ENCODE results near the gene IFI27L1.
A peak's percentile ranks its signal among the peaks of the same experiment; 100 is the strongest.
"Not testable (repeated sequence)": the region's sequence is repeated elsewhere in the genome, so short reads cannot be mapped to it uniquely, and the experiment has no call there.

IFI27L1 gene

DNA sequence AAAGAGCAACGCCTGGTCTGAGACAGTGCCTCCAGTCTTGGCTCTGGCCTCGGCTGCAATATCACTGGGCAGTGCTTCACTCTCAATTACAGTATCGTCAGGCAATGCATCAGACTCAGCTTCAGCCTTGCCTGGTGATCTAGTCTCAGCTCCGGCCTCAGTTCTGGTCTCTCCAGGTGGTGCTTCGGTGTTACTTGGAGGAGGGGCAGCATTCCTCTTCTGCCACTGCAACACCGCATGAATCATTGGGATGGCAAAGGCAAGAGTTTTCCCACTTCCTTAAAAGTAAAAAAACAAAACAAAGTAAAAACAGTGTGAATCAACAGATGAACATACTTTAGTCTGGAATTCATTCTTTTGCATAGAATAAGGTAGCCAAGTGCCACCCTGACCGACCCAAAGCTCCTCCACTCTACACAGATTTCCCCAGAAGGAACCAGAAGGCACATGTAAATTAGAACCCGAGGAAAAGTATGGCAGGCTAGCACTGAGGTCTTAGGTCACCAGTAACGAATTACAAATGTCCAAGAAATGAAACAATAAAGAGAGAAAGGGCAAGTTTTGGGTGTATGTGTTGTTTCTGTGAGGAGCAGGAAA lies 18.7 kb upstream of the IFI27L1 start:
- TF ChIP-seq POLR2A (IDR thresholded peaks at IDR 0.05; ENCODE audit: low read depth, low read length), result no peak
- no peak for TF ChIP-seq TAF1 (IDR thresholded peaks at IDR 0.05; ENCODE audit: borderline replicate concordance, low read depth, low read length)
- TF ChIP-seq POLR2AphosphoS5 (IDR thresholded peaks at IDR 0.05; ENCODE audit: low read depth, low read length), result no peak
- no peak for FAIRE-seq
- no peak for DNase-seq (ENCODE audit: insufficient read length)

DNA sequence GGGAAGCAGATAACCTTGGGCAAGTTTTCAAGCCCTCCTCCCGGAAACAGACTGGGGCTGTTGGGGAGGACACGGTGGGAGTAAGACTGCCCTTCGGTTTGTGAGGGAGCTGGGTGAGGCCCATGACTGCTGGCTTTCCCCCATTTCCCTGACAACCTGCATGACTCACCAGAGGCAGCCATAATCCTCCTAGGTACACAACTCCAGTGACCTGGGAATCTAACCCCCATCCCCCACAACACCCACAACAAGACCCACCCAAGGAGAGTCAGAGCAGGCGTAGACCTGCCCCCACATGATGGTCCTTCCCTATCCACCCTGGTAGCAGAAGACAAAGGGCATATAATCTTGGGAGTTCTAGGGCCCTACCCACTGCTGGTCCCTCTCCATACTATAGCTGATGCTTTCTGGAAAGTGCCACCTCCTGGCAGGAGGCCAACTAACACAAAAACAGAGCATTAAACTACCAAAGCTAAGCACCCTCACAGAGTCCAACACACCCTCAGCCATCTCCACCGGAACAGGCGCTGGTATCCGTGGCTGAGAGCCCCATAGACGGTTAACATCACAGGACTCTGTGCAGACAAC lies 14.9 kb upstream of the IFI27L1 start:
- no peak for FAIRE-seq
- DNase-seq (ENCODE audit: insufficient read length), result no peak
- TF ChIP-seq POLR2A (IDR thresholded peaks at IDR 0.05; ENCODE audit: low read depth, low read length) (no peak), POLR2AphosphoS5 (IDR thresholded peaks at IDR 0.05; ENCODE audit: low read depth, low read length) (no peak), TAF1 (IDR thresholded peaks at IDR 0.05; ENCODE audit: borderline replicate concordance, low read depth, low read length) (no peak)

DNA sequence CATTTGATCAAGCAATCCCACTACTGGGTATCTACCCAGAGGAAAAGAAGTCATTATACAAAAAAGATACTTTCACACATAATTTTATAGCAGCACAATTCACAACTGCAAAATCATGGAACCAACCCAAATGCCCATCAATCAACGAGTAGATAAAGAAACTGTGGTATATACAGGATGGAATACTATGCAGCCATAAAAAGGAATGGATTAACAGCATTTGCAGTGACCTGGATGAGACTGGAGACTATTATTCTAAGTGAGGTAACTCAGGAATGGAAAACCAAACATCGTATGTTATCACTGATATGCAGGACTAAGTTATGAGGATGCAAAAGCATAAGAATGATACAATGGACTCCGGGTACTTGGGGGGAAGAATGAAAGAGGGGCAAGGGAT lies 9.0 kb upstream of the IFI27L1 start:
- FAIRE-seq; DNase-seq (ENCODE audit: insufficient read length): not testable (repeated sequence)

DNA sequence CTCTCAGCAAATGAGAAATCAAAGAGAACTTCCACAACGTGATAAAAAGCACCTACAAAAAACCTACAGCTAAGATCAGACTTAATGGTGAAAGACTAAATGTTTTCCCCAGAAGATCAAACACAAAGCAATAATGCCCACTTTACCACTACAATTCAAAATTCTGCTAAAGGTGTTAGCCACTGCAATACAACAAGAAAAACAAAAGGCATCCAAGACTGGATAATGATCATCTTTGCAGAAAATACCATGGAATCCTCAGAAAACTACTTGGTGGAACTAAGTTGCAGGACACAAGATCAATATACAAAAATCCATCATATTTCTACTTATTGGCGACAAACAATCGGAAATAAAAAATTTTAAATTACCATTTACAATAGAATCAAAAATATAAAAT lies 6.6 kb upstream of the IFI27L1 start:
- FAIRE-seq, result no peak

DNA sequence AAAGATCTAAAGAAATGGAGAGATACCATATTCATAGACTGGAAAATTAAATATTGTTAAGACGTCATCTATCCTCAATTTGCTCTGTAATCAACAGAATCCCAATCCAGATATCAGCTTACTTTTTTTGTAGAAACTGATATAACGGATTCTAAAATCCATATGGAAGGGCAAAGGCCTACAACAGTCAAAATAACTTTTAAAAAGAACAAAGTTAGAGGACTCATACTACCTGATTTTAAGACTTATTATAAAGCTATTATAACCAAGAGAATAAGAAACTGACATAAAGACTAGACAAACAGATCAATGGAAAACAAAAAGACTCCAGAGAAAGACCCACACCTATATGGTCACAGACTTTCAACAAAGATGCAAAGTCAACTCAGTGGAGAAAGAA lies 6.1 kb upstream of the IFI27L1 start:
- TF ChIP-seq POLR2AphosphoS5 (IDR thresholded peaks at IDR 0.05; ENCODE audit: low read depth, low read length), result no peak
- no peak for TF ChIP-seq POLR2A (IDR thresholded peaks at IDR 0.05; ENCODE audit: low read depth, low read length)
- TF ChIP-seq TAF1 (IDR thresholded peaks at IDR 0.05; ENCODE audit: borderline replicate concordance, low read depth, low read length), result no peak
- no peak for FAIRE-seq
- DNase-seq (ENCODE audit: insufficient read length), result no peak

More for the DNA sequence above, 6.6 kb upstream of the IFI27L1 start:
- DNase-seq (ENCODE audit: insufficient read length), result no peak
- TF ChIP-seq TAF1 (IDR thresholded peaks at IDR 0.05; ENCODE audit: borderline replicate concordance, low read depth, low read length) (no peak), POLR2AphosphoS5 (IDR thresholded peaks at IDR 0.05; ENCODE audit: low read depth, low read length) (no peak), POLR2A (IDR thresholded peaks at IDR 0.05; ENCODE audit: low read depth, low read length) (no peak)

DNA sequence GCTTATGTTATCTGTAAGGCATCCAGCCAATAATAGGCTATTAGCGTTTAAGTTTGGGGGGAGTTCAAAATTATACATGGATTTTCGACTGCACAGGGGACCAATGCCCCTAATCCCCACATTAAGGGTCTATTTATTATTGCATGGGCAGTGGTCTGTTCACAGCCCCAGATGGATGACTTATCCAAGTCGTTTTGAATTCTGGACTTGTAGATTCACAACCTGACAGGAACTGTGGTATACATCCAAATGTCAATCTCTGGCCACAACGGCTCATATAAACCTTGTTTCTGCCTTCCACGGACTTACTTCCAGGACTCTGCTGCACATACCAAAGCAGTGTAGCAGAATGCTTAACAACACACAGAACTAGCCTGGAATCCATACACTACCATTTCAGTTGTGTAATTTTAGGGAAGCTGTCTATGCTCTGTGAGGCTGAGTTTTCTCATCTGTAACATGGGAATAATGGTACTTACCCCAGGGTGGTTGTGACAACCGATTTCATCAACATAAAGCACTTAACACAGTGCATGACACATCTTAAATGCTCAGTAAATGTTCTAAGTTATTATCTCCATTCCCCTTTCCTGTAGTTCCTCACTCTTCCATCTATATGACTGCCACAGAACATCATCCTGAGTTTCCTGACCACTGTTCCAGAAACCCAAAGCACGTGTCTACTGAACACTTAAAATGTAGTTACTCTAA lies 3.8 kb upstream of the IFI27L1 start:
- TF ChIP-seq POLR2A (IDR thresholded peaks at IDR 0.05; ENCODE audit: low read depth, low read length) (no peak), TAF1 (IDR thresholded peaks at IDR 0.05; ENCODE audit: borderline replicate concordance, low read depth, low read length) (no peak), POLR2AphosphoS5 (IDR thresholded peaks at IDR 0.05; ENCODE audit: low read depth, low read length) (no peak)
- FAIRE-seq (peak; percentile 48), DNase-seq (ENCODE audit: insufficient read length) (no peak)

DNA sequence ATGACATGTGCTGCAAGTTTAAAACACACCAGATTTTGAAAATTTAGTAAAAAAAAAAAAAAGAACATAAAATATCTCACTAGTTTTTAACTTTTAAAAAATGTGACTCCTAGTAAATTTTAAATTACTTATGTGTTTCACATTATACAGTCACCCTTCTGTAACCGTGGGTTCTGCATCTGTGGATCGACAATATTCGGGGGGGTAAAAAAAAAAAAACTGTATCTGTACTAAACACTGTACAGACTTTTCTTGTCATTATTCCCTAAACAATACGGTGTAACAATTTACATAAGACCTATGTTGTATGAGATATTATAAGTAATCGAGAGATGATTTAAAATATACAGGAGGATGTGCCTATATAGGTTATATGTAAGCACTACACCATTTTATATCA lies 3.3 kb upstream of the IFI27L1 start:
- DNase-seq (ENCODE audit: insufficient read length) (no peak), FAIRE-seq (no peak)
- TF ChIP-seq POLR2AphosphoS5 (IDR thresholded peaks at IDR 0.05; ENCODE audit: low read depth, low read length) (no peak), POLR2A (IDR thresholded peaks at IDR 0.05; ENCODE audit: low read depth, low read length) (no peak), TAF1 (IDR thresholded peaks at IDR 0.05; ENCODE audit: borderline replicate concordance, low read depth, low read length) (no peak)

DNA sequence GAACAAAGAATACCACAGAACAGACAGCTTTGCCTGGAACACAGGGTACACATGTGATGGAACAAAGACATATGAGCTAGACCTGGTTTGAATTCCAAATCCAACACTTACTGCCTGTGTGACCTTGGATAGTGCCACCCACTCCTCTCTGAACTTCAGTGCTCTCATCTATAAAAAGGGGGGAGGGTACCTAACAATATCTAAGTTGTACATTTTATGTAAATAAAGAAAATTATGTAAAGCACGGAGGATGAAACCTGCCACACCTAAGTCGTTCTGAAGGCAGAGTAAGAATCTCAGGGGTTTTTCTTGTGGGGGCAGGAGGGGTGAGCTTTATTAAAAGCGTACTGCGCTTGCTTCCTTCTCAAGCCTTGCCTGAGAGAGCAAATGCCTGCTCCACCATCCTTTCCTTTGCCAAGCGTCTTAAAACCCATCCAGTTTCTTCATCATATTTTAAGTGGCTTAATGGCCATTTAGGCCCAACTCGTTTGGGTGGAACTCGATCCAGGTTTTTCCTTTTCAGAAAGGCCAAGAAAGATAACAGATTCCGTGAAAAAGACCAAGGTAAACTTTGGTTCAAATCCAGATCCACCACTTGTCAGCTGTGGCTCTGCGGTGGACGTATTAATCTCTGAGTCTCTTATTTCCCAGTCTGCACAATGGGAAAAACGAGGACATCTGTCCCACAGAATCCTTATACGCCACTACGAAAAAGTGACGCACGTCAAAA lies 1.1 kb upstream of the IFI27L1 start:
- TF ChIP-seq POLR2AphosphoS5 (IDR thresholded peaks at IDR 0.05; ENCODE audit: low read depth, low read length) (no peak), POLR2A (IDR thresholded peaks at IDR 0.05; ENCODE audit: low read depth, low read length) (no peak), TAF1 (IDR thresholded peaks at IDR 0.05; ENCODE audit: borderline replicate concordance, low read depth, low read length) (no peak)
- DNase-seq (ENCODE audit: insufficient read length) (no peak), FAIRE-seq (no peak)

DNA sequence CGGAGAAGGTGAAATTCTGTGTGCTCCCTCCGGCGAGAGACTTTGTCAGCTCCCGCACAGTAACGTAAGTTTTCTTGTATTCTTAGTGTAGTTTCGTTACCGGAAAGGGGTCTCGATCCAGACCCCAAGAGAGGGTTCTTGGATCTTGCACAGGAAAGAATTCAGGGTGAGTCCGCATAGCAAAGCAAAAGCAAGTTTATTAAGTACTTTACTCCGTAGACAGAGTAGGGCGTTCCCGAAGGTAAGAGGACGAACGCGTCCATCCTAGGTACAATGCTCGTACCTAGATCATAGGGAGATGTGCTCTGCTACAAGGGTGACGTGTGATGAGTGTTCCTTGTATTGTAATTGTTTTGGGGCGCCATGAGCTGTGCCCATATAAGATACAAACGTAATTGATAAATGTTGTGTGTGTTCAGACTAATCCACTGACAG lies 293 bp downstream of the IFI27L1 start:
- FAIRE-seq (peak; percentile 48), DNase-seq (ENCODE audit: insufficient read length) (no peak)
- TF ChIP-seq POLR2A (IDR thresholded peaks at IDR 0.05; ENCODE audit: low read depth, low read length) (no peak), POLR2AphosphoS5 (IDR thresholded peaks at IDR 0.05; ENCODE audit: low read depth, low read length) (no peak), TAF1 (IDR thresholded peaks at IDR 0.05; ENCODE audit: borderline replicate concordance, low read depth, low read length) (no peak)

DNA sequence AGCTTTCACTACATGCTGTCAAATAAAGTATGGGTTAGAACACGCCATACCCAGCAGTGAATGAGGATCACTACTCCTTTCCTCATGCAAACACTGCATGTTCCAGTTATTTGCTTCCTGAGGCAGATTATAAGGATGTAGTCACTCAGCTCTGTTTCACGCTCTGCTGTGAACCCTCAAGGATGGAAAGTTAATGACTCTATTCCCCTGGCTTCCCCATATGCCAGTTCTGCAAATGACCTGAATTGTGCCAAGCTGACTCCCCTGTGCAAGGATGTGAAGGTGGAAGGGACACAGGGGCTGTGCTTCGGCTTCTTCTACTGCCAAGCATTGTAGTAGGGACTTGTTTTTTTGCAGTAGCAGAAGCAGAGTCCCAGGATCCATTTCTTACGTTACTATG lies 6.8 kb downstream of the IFI27L1 start:
- FAIRE-seq (no peak), DNase-seq (ENCODE audit: insufficient read length) (no peak)
- TF ChIP-seq POLR2A (IDR thresholded peaks at IDR 0.05; ENCODE audit: low read depth, low read length) (no peak), TAF1 (IDR thresholded peaks at IDR 0.05; ENCODE audit: borderline replicate concordance, low read depth, low read length) (no peak), POLR2AphosphoS5 (IDR thresholded peaks at IDR 0.05; ENCODE audit: low read depth, low read length) (no peak)

DNA sequence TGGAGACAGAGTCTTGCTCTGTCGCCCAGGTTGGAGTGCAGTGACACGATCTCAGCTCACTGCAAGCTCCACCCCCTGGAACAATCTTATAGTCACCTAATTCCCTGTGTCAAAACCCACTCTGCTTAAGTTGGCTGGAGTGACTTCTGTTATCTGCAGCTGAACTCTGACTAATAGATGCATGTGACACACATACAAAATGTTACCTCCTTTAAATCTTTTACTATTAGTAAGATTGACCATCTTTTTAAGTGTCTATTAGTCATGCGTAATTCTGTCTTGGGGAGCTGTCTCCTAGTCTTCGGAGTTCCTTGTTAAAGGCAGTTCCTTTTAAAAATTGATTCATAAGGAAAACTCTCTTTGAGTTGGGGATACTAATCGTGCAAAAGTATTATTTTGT lies 7.4 kb downstream of the IFI27L1 start:
- no peak for FAIRE-seq
- no peak for DNase-seq (ENCODE audit: insufficient read length)
- TF ChIP-seq POLR2AphosphoS5 (IDR thresholded peaks at IDR 0.05; ENCODE audit: low read depth, low read length), result no peak
- no peak for TF ChIP-seq TAF1 (IDR thresholded peaks at IDR 0.05; ENCODE audit: borderline replicate concordance, low read depth, low read length)
- no peak for TF ChIP-seq POLR2A (IDR thresholded peaks at IDR 0.05; ENCODE audit: low read depth, low read length)
